ENCODE measurements around the gene APBB1. TPM values are rescaled to one million over a fixed set of nuclear protein-coding genes. Genes with fewer than 3 reads are reported as not detected.

APBB1 gene
- total and polyA plus RNA-seq, 8 donors, result 11.4 to 69.3 (median 16.8) TPM

- ATAC-seq (peak in 1 of 4 donors; percentile 25), DNase-seq (no peak), FAIRE-seq (no peak)
- intact Hi-C loops (cut with DNase I), result loop anchor here in 2 of 3 donors (5.0 to 10.0 kb wide), 3 partner anchors 49 to 124 kb away; partner anchors contain the start of gene HPX (in 1 of the 2)
- no peak for TF ChIP-seq CTCF (IDR thresholded peaks at IDR 0.05)
- no peaks in the 10 kb centered on the region for H3K4me1 ChIP-seq
- no peaks in the 10 kb centered on the region for H3K27me3 ChIP-seq
- H3K9me3 ChIP-seq, result no peaks in the 10 kb centered on the region
- H3K36me3 ChIP-seq, result no peaks in the 10 kb centered on the region
- no peak overlapping the region for H3K27ac ChIP-seq
- 64 to 69% methylated on average over 5 of the region's 5 CpGs for WGBS, 2 donors
- H3K4me3 ChIP-seq, result no peak overlapping the region
Measured at GRCh38 chr11:6378640-6378989, 40.3 kb downstream of the APBB1 start.

- Histone ChIP-seq H3K36me3 (no peaks in the 10 kb centered on the region), H3K9me3 (no peaks in the 10 kb centered on the region), H3K4me3 (no peak overlapping the region), H3K4me1 (no peaks in the 10 kb centered on the region), H3K27ac (no peak overlapping the region), H3K27me3 (no peaks in the 10 kb centered on the region)
- WGBS, 2 donors, result 39 to 45% methylated on average over 4 of the region's 4 CpGs
- FAIRE-seq (no peak), DNase-seq (no peak), ATAC-seq (peak in 1 of 4 donors; percentile 41)
- intact Hi-C loops (cut with DNase I), result loop anchor here in 2 of 3 donors (5.0 to 10.0 kb wide), 3 partner anchors 49 to 124 kb away; partner anchors contain the start of gene HPX (in 1 of the 2)
- TF ChIP-seq CTCF (IDR thresholded peaks at IDR 0.05), result no peak
Measured at GRCh38 chr11:6377902-6378639, 40.8 kb downstream of the APBB1 start.

DNA sequence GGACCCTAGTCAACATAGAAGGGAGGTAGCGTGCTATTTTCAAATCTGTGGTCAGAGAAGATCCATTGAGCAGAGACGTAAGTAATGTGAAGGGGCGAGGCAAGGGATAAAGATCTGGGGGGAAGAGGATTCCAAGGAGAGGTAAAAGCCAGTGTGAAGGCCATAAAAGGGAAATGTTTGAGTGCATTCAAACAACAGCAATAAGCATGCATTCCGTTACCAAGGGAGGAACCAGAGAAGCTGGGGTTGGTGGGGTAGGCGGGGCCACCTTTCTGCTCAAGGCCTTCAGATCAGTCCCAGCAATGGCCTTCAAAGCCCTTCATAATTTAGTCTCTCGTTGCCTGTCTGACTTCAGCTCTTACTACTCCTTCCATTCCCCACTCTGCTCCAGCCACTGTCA is 47.1 kb downstream of the APBB1 start:
- no peak for TF ChIP-seq CTCF (IDR thresholded peaks at IDR 0.05)
- Histone ChIP-seq H3K36me3 (no peaks in the 10 kb centered on the region), H3K9me3 (no peaks in the 10 kb centered on the region), H3K4me1 (no peaks in the 10 kb centered on the region), H3K27ac (no peak overlapping the region), H3K4me3 (no peak overlapping the region), H3K27me3 (no peaks in the 10 kb centered on the region)
- ATAC-seq, result no peak
- no peak for DNase-seq
- WGBS, 2 donors, result 80 to 83% methylated on average over 6 of the region's 6 CpGs
- FAIRE-seq, result no peak
- intact Hi-C loops (cut with DNase I), result loop anchor here in 1 of 3 donors (10.0 kb wide), 1 partner anchor 73 kb away; the partner anchor contains the start of gene HPX

GRCh38 chr11:6365659-6366058 is 53.2 kb downstream of the APBB1 start:
- Histone ChIP-seq H3K9me3 (no peaks in the 10 kb centered on the region), H3K4me1 (peaks cover 8 to 34% (median 23%) of the 10 kb centered on the region in 3 donors), H3K36me3 (no peaks in the 10 kb centered on the region), H3K27me3 (no peaks in the 10 kb centered on the region), H3K27ac (peak overlapping the region; percentile 42 to 74 (median 57)), H3K4me3 (no peak overlapping the region)
- ATAC-seq, result peak; percentile 84 to 94 (median 92)
- peak in 5 of 6 donors; percentile 65 to 89 (median 83) for DNase-seq
- no peak for TF ChIP-seq CTCF (IDR thresholded peaks at IDR 0.05)
- WGBS, 2 donors, result 14 to 23% methylated on average over 2 of the region's 2 CpGs
- FAIRE-seq, result no peak
- intact Hi-C loops (cut with DNase I), result no loop called here
